Measurements from ENCODE around the gene TCF7L2.

DNA sequence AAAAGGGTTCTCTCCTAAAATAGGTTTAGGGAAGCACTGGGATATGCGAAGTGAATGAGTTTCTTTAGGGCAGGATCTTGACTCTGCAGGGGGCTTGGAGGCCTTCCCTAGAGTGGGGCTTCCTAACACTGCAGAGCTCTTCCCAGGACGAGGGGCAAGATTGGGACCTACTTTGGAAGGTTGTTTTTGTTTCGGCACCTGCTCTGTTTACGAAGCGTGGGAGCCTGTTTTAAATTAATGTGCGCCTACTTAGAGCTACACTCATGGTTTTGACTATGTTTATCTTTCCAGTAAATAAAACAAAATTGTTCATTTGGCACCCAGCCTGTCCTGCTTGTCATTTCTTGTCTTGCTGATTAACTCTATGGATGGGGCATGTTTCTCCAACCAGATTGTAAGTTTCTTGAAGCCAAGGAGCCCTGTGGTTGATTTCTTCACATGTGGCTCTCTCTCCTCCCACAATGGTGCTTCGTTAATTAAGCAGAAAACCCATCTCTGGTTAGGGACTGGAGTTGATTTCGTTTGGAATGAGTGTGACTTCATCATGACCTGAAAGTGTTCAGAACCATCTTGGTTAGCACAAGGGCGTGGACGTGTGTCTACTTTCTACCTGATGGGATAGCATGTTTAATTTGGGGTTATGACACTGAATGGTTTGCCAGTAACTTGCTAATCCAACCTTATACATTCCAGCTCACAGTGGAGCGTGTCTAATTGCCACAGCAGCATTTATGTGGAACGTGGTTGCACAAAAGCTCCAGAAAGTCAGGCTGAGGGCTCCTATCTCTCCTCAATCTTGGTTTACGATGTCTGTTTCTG, 98.1 kb downstream of the TCF7L2 start:
- TF ChIP-seq, protein P1, sequence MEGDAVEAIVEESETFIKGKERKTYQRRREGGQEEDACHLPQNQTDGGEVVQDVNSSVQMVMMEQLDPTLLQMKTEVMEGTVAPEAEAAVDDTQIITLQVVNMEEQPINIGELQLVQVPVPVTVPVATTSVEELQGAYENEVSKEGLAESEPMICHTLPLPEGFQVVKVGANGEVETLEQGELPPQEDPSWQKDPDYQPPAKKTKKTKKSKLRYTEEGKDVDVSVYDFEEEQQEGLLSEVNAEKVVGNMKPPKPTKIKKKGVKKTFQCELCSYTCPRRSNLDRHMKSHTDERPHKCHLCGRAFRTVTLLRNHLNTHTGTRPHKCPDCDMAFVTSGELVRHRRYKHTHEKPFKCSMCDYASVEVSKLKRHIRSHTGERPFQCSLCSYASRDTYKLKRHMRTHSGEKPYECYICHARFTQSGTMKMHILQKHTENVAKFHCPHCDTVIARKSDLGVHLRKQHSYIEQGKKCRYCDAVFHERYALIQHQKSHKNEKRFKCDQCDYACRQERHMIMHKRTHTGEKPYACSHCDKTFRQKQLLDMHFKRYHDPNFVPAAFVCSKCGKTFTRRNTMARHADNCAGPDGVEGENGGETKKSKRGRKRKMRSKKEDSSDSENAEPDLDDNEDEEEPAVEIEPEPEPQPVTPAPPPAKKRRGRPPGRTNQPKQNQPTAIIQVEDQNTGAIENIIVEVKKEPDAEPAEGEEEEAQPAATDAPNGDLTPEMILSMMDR (IDR thresholded peaks at IDR 0.05), result no peak
- no peak for TF ChIP-seq POLR2A (IDR thresholded peaks at IDR 0.05)
